Tibial nerve (tissue), 4 donors: ENCODE results near the gene FBXO8. TPM values are rescaled to one million over a fixed set of nuclear protein-coding genes. Genes with fewer than 3 reads are reported as not detected.

Experiments
- DNase-seq, 2 donors: peaks; one replicate each; pipeline ENCODE4 v3.0.0-alpha.2; 2019; ENCODE audit warnings: low spot score in 2 of 2
- H3K27ac ChIP-seq, 4 donors: fragments of 200-600 bp; sonication (generic) in 3 of 4; one replicate each; pipeline ENCODE4 v1.5.1; 2017 to 2019; ENCODE audit warnings: mild to moderate bottlenecking in 1 of 4
- H3K27me3 ChIP-seq, 2 donors: fragments of 200-600 bp; sonication (generic) in 1 of 2; one replicate each; pipeline versions ENCODE4 v1.5.1 to v1.6.0; 2017 to 2019
- H3K36me3 ChIP-seq, 3 donors: fragments of 200-600 bp; sonication (generic); one replicate each; pipeline ENCODE4 v1.5.1; 2018 to 2019
- H3K4me1 ChIP-seq, 4 donors: fragments of 200-600 bp; sonication (generic) in 3 of 4; one replicate each; pipeline ENCODE4 v1.5.1; 2017 to 2019
- H3K4me3 ChIP-seq, 4 donors: fragments of 200-600 bp; sonication (generic) in 3 of 4; one replicate each; pipeline ENCODE4 v1.5.1; 2017 to 2019; ENCODE audit warnings: mild to moderate bottlenecking in 1 of 4, moderate library complexity in 1 of 4
- H3K9me3 ChIP-seq, 4 donors: fragments of 200-600 bp; sonication (generic) in 3 of 4; one replicate each; pipeline ENCODE4 v1.5.1; 2017 to 2019
- CTCF ChIP-seq, 5 experiments: fragments of 200-600 bp in 3 of 5; fragments of 450-650 bp in 2 of 5; sonication (generic) in 3 of 5; IDR thresholded peaks; one replicate each; pipeline ENCODE4 v1.5.1; 2016 to 2019; ENCODE audit warnings: antibody characterized with exemption in 5 of 5, mild to moderate bottlenecking in 3 of 5, moderate library complexity in 2 of 5
- EP300 ChIP-seq, 2 donors: sonication (generic); formaldehyde crosslinking; IDR thresholded peaks; one replicate each; pipeline ENCODE4 v1.6.1; 2017; ENCODE audit warnings: antibody characterized with exemption in 2 of 2, mild to moderate bottlenecking in 1 of 2
- POLR2A ChIP-seq, 2 donors: fragments of 450-650 bp; IDR thresholded peaks; one replicate each; pipeline ENCODE4 v1.6.1; 2017; ENCODE audit warnings: antibody characterized with exemption in 2 of 2, mild to moderate bottlenecking in 2 of 2, moderate library complexity in 2 of 2
- WGBS, 2 donors: methylation state at CpG; one replicate each; pipeline ENCODE4 v1.1.5; 2018; 5-methylcytosine and 5-hydroxymethylcytosine counted together
- total RNA-seq, 4 donors: library from RNA; depleted of rRNA; stranded (reverse); fragments of >200 nt; gene quantifications; one replicate each; pipeline ENCODE4 v1.1.0, GENCODE V29; 2016

Gene FBXO8
- total RNA-seq, 4 donors from 2014 or later, result 25.3 to 34.3 (median 30.3) TPM

GRCh38 chr4:174210952-174211490, 72.4 kb downstream of the FBXO8 start:
- 77 to 78% methylated on average over 6 of the region's 6 CpGs for WGBS, 2 donors
- Histone ChIP-seq H3K4me1 (peaks cover 0 to 31% (median 10%) of the 10 kb centered on the region in 4 donors), H3K27ac (no peak overlapping the region), H3K27me3 (peaks cover 7 to 83% of the 10 kb centered on the region in 2 donors), H3K4me3 (no peak overlapping the region), H3K36me3 (no peaks in the 10 kb centered on the region), H3K9me3 (no peaks in the 10 kb centered on the region)
- TF ChIP-seq EP300 (IDR thresholded peaks at IDR 0.05) (no peak), POLR2A (IDR thresholded peaks at IDR 0.05) (no peak), CTCF (IDR thresholded peaks at IDR 0.05) (no peak)
- DNase-seq, result no peak

GRCh38 chr4:174210354-174210753, 73.1 kb downstream of the FBXO8 start:
- Histone ChIP-seq H3K4me3 (no peak overlapping the region), H3K4me1 (peaks cover 0 to 29% (median 10%) of the 10 kb centered on the region in 4 donors), H3K27me3 (peaks cover 7 to 76% of the 10 kb centered on the region in 2 donors), H3K36me3 (no peaks in the 10 kb centered on the region), H3K9me3 (no peaks in the 10 kb centered on the region), H3K27ac (no peak overlapping the region)
- DNase-seq, result no peak
- TF ChIP-seq EP300 (IDR thresholded peaks at IDR 0.05) (no peak), POLR2A (IDR thresholded peaks at IDR 0.05) (no peak), CTCF (IDR thresholded peaks at IDR 0.05) (no peak)
- WGBS, 2 donors, result 54 to 62% methylated on average over 2 of the region's 2 CpGs

GRCh38 chr4:174209341-174209740, 74.1 kb downstream of the FBXO8 start:
- no peak overlapping the region for H3K4me3 ChIP-seq
- DNase-seq, result no peak
- H3K27me3 ChIP-seq, result peaks cover 2 to 66% of the 10 kb centered on the region in 2 donors
- no peaks in the 10 kb centered on the region for H3K36me3 ChIP-seq
- WGBS, 2 donors, result 35 to 40% methylated on average over 1 of the region's 1 CpG
- no peaks in the 10 kb centered on the region for H3K9me3 ChIP-seq
- H3K27ac ChIP-seq, result no peak overlapping the region
- no peak for TF ChIP-seq POLR2A (IDR thresholded peaks at IDR 0.05)
- no peak for TF ChIP-seq CTCF (IDR thresholded peaks at IDR 0.05)
- no peak for TF ChIP-seq EP300 (IDR thresholded peaks at IDR 0.05)
- H3K4me1 ChIP-seq, result peaks cover 0 to 23% (median 8%) of the 10 kb centered on the region in 4 donors

GRCh38 chr4:174207367-174207766, 76.1 kb downstream of the FBXO8 start:
- TF ChIP-seq EP300 (IDR thresholded peaks at IDR 0.05) (no peak), CTCF (IDR thresholded peaks at IDR 0.05) (no peak), POLR2A (IDR thresholded peaks at IDR 0.05) (no peak)
- no peak overlapping the region for H3K4me3 ChIP-seq
- 45 to 53% methylated on average over 3 of the region's 3 CpGs for WGBS, 2 donors
- no peaks in the 10 kb centered on the region for H3K9me3 ChIP-seq
- H3K36me3 ChIP-seq, result no peaks in the 10 kb centered on the region
- H3K27me3 ChIP-seq, result peaks cover 0 to 46% of the 10 kb centered on the region in 2 donors
- H3K27ac ChIP-seq, result no peak overlapping the region
- H3K4me1 ChIP-seq, result peaks cover 0 to 11% (median 0%) of the 10 kb centered on the region in 4 donors
- DNase-seq, result no peak

GRCh38 chr4:174204164-174204831, 79.2 kb downstream of the FBXO8 start:
- Histone ChIP-seq H3K4me3 (no peak overlapping the region), H3K36me3 (no peaks in the 10 kb centered on the region), H3K27ac (no peak overlapping the region), H3K4me1 (no peaks in the 10 kb centered on the region), H3K9me3 (no peaks in the 10 kb centered on the region), H3K27me3 (peaks cover 0 to 33% of the 10 kb centered on the region in 2 donors)
- 75 to 77% methylated on average over 9 of the region's 9 CpGs for WGBS, 2 donors
- no peak for TF ChIP-seq EP300 (IDR thresholded peaks at IDR 0.05)
- no peak for TF ChIP-seq CTCF (IDR thresholded peaks at IDR 0.05)
- no peak for TF ChIP-seq POLR2A (IDR thresholded peaks at IDR 0.05)
- DNase-seq, result no peak
